Testis (tissue), 3 donors: Measurements from ENCODE around the gene CYB5RL. TPM values are rescaled to one million over a fixed set of nuclear protein-coding genes. Genes with fewer than 3 reads are reported as not detected.

Experiments used
- DNase-seq: peaks from one replicate; pipeline ENCODE4 v3.0.0-alpha.2; 2019
- H3K27ac ChIP-seq, 2 donors: fragments of 200-600 bp; sonication (generic); one replicate each; pipeline ENCODE4 v1.5.1; 2019
- H3K27me3 ChIP-seq: fragments of 200-600 bp; sonication (generic); one replicate; pipeline ENCODE4 v1.5.1; 2019
- H3K36me3 ChIP-seq: fragments of 200-600 bp; sonication (generic); one replicate; pipeline ENCODE4 v1.5.1; 2017; ENCODE audit warnings: low read depth; ENCODE audit errors: missing control alignments
- H3K4me1 ChIP-seq: fragments of 200-600 bp; sonication (generic); one replicate; pipeline ENCODE4 v1.5.1; 2019
- H3K4me3 ChIP-seq, 2 donors: fragments of 200-600 bp; sonication (generic); one replicate each; pipeline ENCODE4 v1.5.1; 2017 to 2019
- H3K9me3 ChIP-seq: fragments of 200-600 bp; sonication (generic); one replicate; pipeline ENCODE4 v1.5.1; 2017
- CTCF ChIP-seq, 3 experiments: fragments of 450-650 bp in 2 of 3; fragments of 200-600 bp in 1 of 3; sonication (generic) in 1 of 3; IDR thresholded peaks; one replicate each; pipeline ENCODE4 v1.5.1; 2016 to 2019; ENCODE audit warnings: antibody characterized with exemption in 3 of 3, mild to moderate bottlenecking in 2 of 3, moderate library complexity in 1 of 3
- POLR2A ChIP-seq: fragments of 450-650 bp; IDR thresholded peaks from one replicate; pipeline ENCODE4 v1.6.1; 2017; ENCODE audit warnings: antibody characterized with exemption, mild to moderate bottlenecking, moderate library complexity
- WGBS, 2 donors: methylation state at CpG; one replicate each; pipeline ENCODE4 v1.1.5; 2018; 5-methylcytosine and 5-hydroxymethylcytosine counted together
- intact Hi-C: fragments of 100-400 bp; cut with DNase I; formaldehyde crosslinking; loops from one replicate; pipeline ENCODE4 v1.15.1; 2023; ENCODE audit warnings: low total_unique reads
- polyA plus RNA-seq: library from polyadenylated mRNA; stranded (reverse); fragments of 350-450 nt; fragmentation: Illumina TruSeq; extraction: RNeasy Lipid Tissue Mini Kit (QIAGEN cat#74804); gene quantifications from one replicate; pipeline ENCODE4 v1.2.3, GENCODE V29; 2014; ENCODE audit warnings: low read depth, low replicate concordance; ENCODE audit not compliant: insufficient read depth
- total RNA-seq, 2 donors: library from RNA; depleted of rRNA; stranded (reverse); fragments of >200 nt; gene quantifications; one replicate each; pipeline ENCODE4 v1.2.3, GENCODE V29; 2016

CYB5RL gene
- total and polyA plus RNA-seq, 3 donors from 2014 or later: 6.3 to 11.5 (median 8.7) TPM

GRCh38 chr1:54191525-54191924 is 8.3 kb downstream of the CYB5RL start:
- Histone ChIP-seq H3K4me3 (no peak overlapping the region), H3K36me3 (no peaks in the 10 kb centered on the region), H3K4me1 (no peaks in the 10 kb centered on the region), H3K27ac (no peak overlapping the region), H3K9me3 (no peaks in the 10 kb centered on the region), H3K27me3 (no peaks in the 10 kb centered on the region)
- intact Hi-C loops: no loop called here
- DNase-seq: no peak
- TF ChIP-seq CTCF (IDR thresholded peaks at IDR 0.05) (no peak), POLR2A (no peak)
- WGBS, 2 donors: 100% methylated on average over 1 of the region's 1 CpG

- no peaks in the 10 kb centered on the region for H3K36me3 ChIP-seq
- no peak overlapping the region for H3K27ac ChIP-seq
- H3K9me3 ChIP-seq: no peaks in the 10 kb centered on the region
- no peak for DNase-seq
- intact Hi-C loops: no loop called here
- WGBS, 2 donors: 82 to 90% methylated on average over 8 to 9 of the region's 9 CpGs
- H3K27me3 ChIP-seq: no peaks in the 10 kb centered on the region
- no peaks in the 10 kb centered on the region for H3K4me1 ChIP-seq
- TF ChIP-seq CTCF (IDR thresholded peaks at IDR 0.05): no peak
- TF ChIP-seq POLR2A: no peak
- H3K4me3 ChIP-seq: no peak overlapping the region
Measured at GRCh38 chr1:54190526-54190925, 9.3 kb downstream of the CYB5RL start.

GRCh38 chr1:54188291-54188690 is 11.5 kb downstream of the CYB5RL start:
- no peaks in the 10 kb centered on the region for H3K9me3 ChIP-seq
- 82 to 86% methylated on average over 1 of the region's 1 CpG for WGBS, 2 donors
- H3K27ac ChIP-seq: no peak overlapping the region
- H3K27me3 ChIP-seq: no peaks in the 10 kb centered on the region
- intact Hi-C loops: no loop called here
- H3K36me3 ChIP-seq: no peaks in the 10 kb centered on the region
- DNase-seq: no peak
- TF ChIP-seq CTCF (IDR thresholded peaks at IDR 0.05) (no peak), POLR2A (no peak)
- H3K4me3 ChIP-seq: no peak overlapping the region
- no peaks in the 10 kb centered on the region for H3K4me1 ChIP-seq

- intact Hi-C loops: no loop called here
- WGBS, 2 donors: 91 to 96% methylated on average over 3 of the region's 3 CpGs
- H3K9me3 ChIP-seq: no peaks in the 10 kb centered on the region
- H3K27me3 ChIP-seq: no peaks in the 10 kb centered on the region
- H3K4me1 ChIP-seq: no peaks in the 10 kb centered on the region
- no peak for DNase-seq
- TF ChIP-seq POLR2A (no peak), CTCF (IDR thresholded peaks at IDR 0.05) (no peak)
- no peak overlapping the region for H3K27ac ChIP-seq
- H3K36me3 ChIP-seq: no peaks in the 10 kb centered on the region
- no peak overlapping the region for H3K4me3 ChIP-seq
Measured at GRCh38 chr1:54186056-54186455, 13.8 kb downstream of the CYB5RL start.

- no peak for DNase-seq
- Histone ChIP-seq H3K36me3 (no peaks in the 10 kb centered on the region), H3K27me3 (no peaks in the 10 kb centered on the region), H3K9me3 (no peaks in the 10 kb centered on the region), H3K4me3 (no peak overlapping the region), H3K4me1 (no peaks in the 10 kb centered on the region), H3K27ac (no peak overlapping the region)
- 90 to 91% methylated on average over 5 of the region's 5 CpGs for whole genome bisulfite sequencing, 2 donors
- no peak for TF ChIP-seq POLR2A
- TF ChIP-seq CTCF (IDR thresholded peaks at IDR 0.05): no peak
- intact Hi-C loops: no loop called here
Measured at GRCh38 chr1:54180701-54181360, 19.0 kb downstream of the CYB5RL start.
